IMR-90 (cell line): ENCODE data around the gene GATAD2A. TPM values are rescaled to one million over a fixed set of nuclear protein-coding genes. Genes with fewer than 3 reads are reported as not detected.

Experiments
- ATAC-seq: fragments of 200-7000 bp; cut with Tn5 transposase; 2 replicates; pipeline ENCODE4 v1.9.1; 2020; ENCODE audit warnings: low read depth, mild to moderate bottlenecking, moderate library complexity
- BruUV-seq: library from RNA; stranded (reverse); fragments of 400-500 nt; replicated peaks from 2 replicates; lab custom pipeline; 2021; lab: Mats Ljungman, UMichigan
- CTCF ChIA-PET: fragments of 300-600 bp; formaldehyde crosslinking; extraction: SDS; loops from one replicate; lab custom pipeline; 2021; ENCODE audit warnings: antibody characterized with exemption; lab: Yijun Ruan, JAX
- POLR2A ChIA-PET: fragments of 300-600 bp; sonication (Branson Sonifier 250); formaldehyde crosslinking; loops from one replicate; lab custom pipeline; 2022; ENCODE audit warnings: antibody characterized with exemption; ENCODE audit not compliant: unreplicated experiment; lab: Charles Lee
- DNase-seq: peaks from one replicate; pipeline ENCODE4 v3.0.0; 2013
- H2AFZ ChIP-seq: replicated peaks from 2 replicates; pipeline ENCODE3; 2013; ENCODE audit warnings: low read length, mild to moderate bottlenecking; ENCODE audit not compliant: poor library complexity
- H2AK5ac ChIP-seq: 2 replicates; pipeline ENCODE4 v1.6.1; 2013; ENCODE audit warnings: low read depth, low read length, inconsistent platforms
- H2AK9ac ChIP-seq: replicated peaks from 2 replicates; pipeline ENCODE3; 2013; ENCODE audit warnings: mild to moderate bottlenecking, low read depth, low read length, moderate library complexity; ENCODE audit not compliant: poor library complexity
- H2BK120ac ChIP-seq: 2 replicates; pipeline ENCODE4 v1.6.1; 2013; ENCODE audit warnings: low read depth, low read length, inconsistent platforms
- H2BK15ac ChIP-seq: 3 replicates; pipeline ENCODE4 v1.6.1; 2013; ENCODE audit warnings: low read depth, low read length, inconsistent platforms
- H2BK20ac ChIP-seq: 2 replicates; pipeline ENCODE4 v1.6.1; 2013; ENCODE audit warnings: low read depth, mild to moderate bottlenecking, inconsistent platforms, low read length, moderate library complexity
- H2BK5ac ChIP-seq: 2 replicates; pipeline ENCODE4 v1.6.1; 2013; ENCODE audit warnings: mild to moderate bottlenecking, low read depth, low read length, inconsistent platforms; ENCODE audit not compliant: poor library complexity, severe bottlenecking
- H3K14ac ChIP-seq: replicated peaks from 2 replicates; pipeline ENCODE4 v1.6.1; 2013; ENCODE audit warnings: low read depth, low read length, inconsistent platforms
- H3K18ac ChIP-seq: 2 replicates; pipeline ENCODE4 v1.6.1; 2013; ENCODE audit warnings: low read depth, low read length, control low read depth
- H3K23ac ChIP-seq: 2 replicates; pipeline ENCODE4 v1.6.1; 2013; ENCODE audit warnings: low read depth, low read length, inconsistent platforms
- H3K27ac ChIP-seq: 2 replicates; pipeline ENCODE4 v1.5.1; 2013; ENCODE audit warnings: mild to moderate bottlenecking, control low read depth, low read length; ENCODE audit not compliant: insufficient read depth
- H3K27me3 ChIP-seq: 2 replicates; pipeline ENCODE4 v1.6.1; 2013; ENCODE audit warnings: low read length; ENCODE audit not compliant: control insufficient read depth, insufficient read depth
- H3K36me3 ChIP-seq: 2 replicates; pipeline ENCODE4 v1.6.1; 2013; ENCODE audit warnings: low read length, mixed read lengths; ENCODE audit not compliant: control insufficient read depth, insufficient read depth
- H3K4ac ChIP-seq: 2 replicates; pipeline ENCODE4 v1.6.1; 2013; ENCODE audit warnings: low read depth, low read length, inconsistent platforms
- H3K4me1 ChIP-seq: 2 replicates; pipeline ENCODE4 v1.6.1; 2013; ENCODE audit warnings: low read length, mixed read lengths; ENCODE audit not compliant: control insufficient read depth, insufficient read depth
- H3K4me2 ChIP-seq: 2 replicates; pipeline ENCODE4 v1.6.1; 2013; ENCODE audit warnings: low read depth, mild to moderate bottlenecking, control low read depth, low read length, moderate library complexity
- H3K4me3 ChIP-seq: 2 replicates; pipeline ENCODE4 v1.5.1; 2013; ENCODE audit warnings: low read depth, mild to moderate bottlenecking, control low read depth, low read length, moderate library complexity; ENCODE audit not compliant: insufficient read depth
- H3K56ac ChIP-seq: 2 replicates; pipeline ENCODE4 v1.6.1; 2013; ENCODE audit warnings: low read length, inconsistent platforms; ENCODE audit not compliant: insufficient read depth; ENCODE audit errors: extremely low read depth
- H3K79me1 ChIP-seq, 2 experiments: 2 replicates each; pipeline ENCODE4 v1.6.1; 2013; ENCODE audit warnings: low read length in 2 of 2, inconsistent platforms in 1 of 2, low read depth in 1 of 2
- H3K9ac ChIP-seq: 2 replicates; pipeline ENCODE4 v1.6.1; 2013; ENCODE audit warnings: low read depth, low read length, control low read depth
- H3K9me1 ChIP-seq: 2 replicates; pipeline ENCODE4 v1.6.1; 2013; ENCODE audit warnings: low read length, inconsistent platforms; ENCODE audit not compliant: insufficient read depth
- H3K9me3 ChIP-seq: 2 replicates; pipeline ENCODE4 v1.6.1; 2013; ENCODE audit warnings: low read length; ENCODE audit not compliant: control insufficient read depth, insufficient read depth
- H4K20me1 ChIP-seq: 2 replicates; pipeline ENCODE4 v1.6.1; 2013; ENCODE audit warnings: low read length, inconsistent platforms; ENCODE audit not compliant: insufficient read depth
- H4K5ac ChIP-seq: 2 replicates; pipeline ENCODE4 v1.6.1; 2013; ENCODE audit warnings: mild to moderate bottlenecking, low read depth, low read length, control low read depth
- H4K8ac ChIP-seq, 2 experiments: 2 replicates each; pipeline ENCODE4 v1.6.1; 2013; ENCODE audit warnings: low read depth in 2 of 2, low read length in 2 of 2, control low read depth in 1 of 2, inconsistent platforms in 1 of 2
- H4K91ac ChIP-seq: 2 replicates; pipeline ENCODE4 v1.6.1; 2013; ENCODE audit warnings: low read depth, low read length, inconsistent platforms; ENCODE audit not compliant: insufficient read depth
- BHLHE40 ChIP-seq: fragments of 150-350 bp; IDR thresholded peaks from 2 replicates; pipeline ENCODE4 v1.6.1; 2016; ENCODE audit warnings: mild to moderate bottlenecking, low read depth, low read length
- CEBPB ChIP-seq: IDR thresholded peaks from 2 replicates; pipeline ENCODE4 v1.6.1; 2012; ENCODE audit warnings: low read depth, low read length, improper control_type of control experiment
- FOS ChIP-seq: fragments of 150-350 bp; IDR thresholded peaks from 2 replicates; pipeline ENCODE4 v1.6.1; 2016; ENCODE audit warnings: low read depth, low read length
- MAFK ChIP-seq: IDR thresholded peaks from 2 replicates; pipeline ENCODE4 v1.6.1; 2012; ENCODE audit warnings: low read depth, low read length, improper control_type of control experiment
- MXI1 ChIP-seq: IDR thresholded peaks from 2 replicates; pipeline ENCODE4 v1.6.1; 2012; ENCODE audit warnings: low read depth, mild to moderate bottlenecking, low read length, moderate library complexity, borderline replicate concordance
- POLR2A ChIP-seq: IDR thresholded peaks from 2 replicates; pipeline ENCODE4 v1.6.1; 2012; ENCODE audit warnings: mild to moderate bottlenecking, low read depth, low read length
- RCOR1 ChIP-seq: IDR thresholded peaks from 2 replicates; pipeline ENCODE4 v1.6.1; 2012; ENCODE audit warnings: mild to moderate bottlenecking, low read length, improper control_type of control experiment; ENCODE audit not compliant: insufficient replicate concordance
- SMC3 ChIP-seq: fragments of 150-350 bp; IDR thresholded peaks from 2 replicates; pipeline ENCODE4 v1.6.1; 2016; ENCODE audit warnings: low read depth, mild to moderate bottlenecking, antibody characterized with exemption, low read length, moderate library complexity
- WGBS, 2 experiments: methylation state at CpG; one replicate each; pipeline versions ENCODE4 v1.1.5 to v1.1.7; 2013; ENCODE audit warnings: missing lambda C conversion rate in 2 of 2; ENCODE audit not compliant: insufficient read length in 1 of 2; ENCODE audit errors: extremely low coverage in 2 of 2; 5-methylcytosine and 5-hydroxymethylcytosine counted together
- dilution Hi-C: fragments of 300-500 bp; cut with HindIII; formaldehyde crosslinking; loops from one replicate; pipeline ENCODE4 v1.14.3; 2018; ENCODE audit warnings: low sequenced_read_pairs; ENCODE audit not compliant: unreplicated experiment
- in situ Hi-C: fragments of 300-500 bp; cut with MboI; formaldehyde crosslinking; loops from 3 replicates; pipeline ENCODE4 v1.14.3; 2019; ENCODE audit warnings: low sequenced_read_pairs, inconsistent platforms, mixed read lengths
- intact Hi-C: fragments of 100-400 bp; cut with micrococcal nuclease; formaldehyde crosslinking; loops from 2 replicates; pipeline ENCODE4 v1.10.0; 2022
- polyA plus RNA-seq, 3 experiments: library from polyadenylated mRNA; depleted of rRNA; stranded (reverse); fragments of >200 nt; gene quantifications; 2 replicates each; pipeline ENCODE4 v1.2.3, GENCODE V29; 2012; ENCODE audit warnings: low replicate concordance in 1 of 3
- total RNA-seq: library from RNA; depleted of rRNA; stranded (reverse); fragments of >200 nt; gene quantifications from 2 replicates; pipeline ENCODE4 v1.2.3, GENCODE V29; 2012
- TF ChIP-seq, protein P1 (sequence below): fragments of 150-350 bp; IDR thresholded peaks from 2 replicates; pipeline ENCODE4 v1.6.1; 2016; ENCODE audit warnings: low read depth, mild to moderate bottlenecking, low read length, moderate library complexity, borderline replicate concordance

GATAD2A gene
- total and polyA plus RNA-seq, 2 of the 4 experiments (the other 2 are of a cell fraction) = 23.5 to 33.2 TPM

DNA sequence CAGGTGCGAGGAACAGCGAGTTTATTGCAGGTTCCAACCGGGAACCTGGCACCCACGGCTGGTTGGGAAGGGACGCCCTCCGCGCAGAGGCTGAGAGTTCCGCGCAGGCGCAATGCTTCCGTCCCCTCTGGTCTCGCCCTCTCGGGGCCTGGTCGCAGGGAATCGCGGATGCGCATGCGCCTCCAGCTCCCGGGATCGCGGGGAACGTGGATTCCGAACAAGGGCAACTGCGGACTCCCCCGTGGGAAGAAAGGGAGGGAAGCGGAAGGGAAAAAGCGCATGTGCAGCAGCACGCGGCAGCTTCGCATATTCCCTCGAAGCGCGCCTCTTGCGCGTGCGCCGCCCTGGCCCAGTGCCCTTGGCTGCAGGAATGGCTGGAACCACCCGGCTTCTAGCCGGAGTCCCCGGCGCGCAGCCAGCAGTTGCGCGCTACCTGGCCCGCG is 108.8 kb downstream of the GATAD2A start:
- Histone ChIP-seq H3K4me1 (peaks cover 5% of the 10 kb centered on the region; the same call in 1 of the 2 replicates), H2BK5ac (no peak overlapping the region), H3K56ac (no peak overlapping the region), H3K4me3 (no peak overlapping the region), H3K27me3 (no peaks in the 10 kb centered on the region), H3K9me3 (0 out of 2 replicates have a peak, but pooled peaks cover 3% of the 10 kb centered on the region), H4K8ac (no peak overlapping the region), H2BK20ac (no peak overlapping the region), H4K20me1 (no peaks in the 10 kb centered on the region), H3K4me2 (no peak overlapping the region), H4K91ac (no peak overlapping the region), H2BK15ac (no peak overlapping the region), H2AK5ac (no peak overlapping the region), H3K9me1 (peaks cover 5% of the 10 kb centered on the region; the same call in 1 of the 2 replicates), H3K36me3 (peaks cover 3% of the 10 kb centered on the region), H2AK9ac (no peak overlapping the region), H3K9ac (no peak overlapping the region), H3K27ac (no peak overlapping the region), H3K14ac (no peak overlapping the region), H3K18ac (no peak overlapping the region), H3K4ac (no peak overlapping the region), H2AFZ (peak overlapping the region; percentile 67), H2BK120ac (no peak overlapping the region), H3K79me1 (peaks cover 13 to 42% of the 10 kb centered on the region in 2 experiments), H4K5ac (no peak overlapping the region), H3K23ac (no peak overlapping the region)
- intact Hi-C loops (no loop called here), in situ Hi-C loops (no loop called here), dilution Hi-C loops (no loop called here)
- CTCF ChIA-PET = no interaction called here
- POLR2A ChIA-PET = no interaction called here
- 45% methylated on average over 39 of the region's 46 CpGs; no CpG with 5 or more reads in 1 of the 2 experiments for WGBS, 2 experiments
- BruUV-seq = no TSS peak
- TF ChIP-seq SMC3 (no peak), BHLHE40 (no peak), POLR2A (no peak), MAFK (no peak), RCOR1 (no peak), CEBPB (no peak), FOS (no peak), MXI1 (no peak)
- TF ChIP-seq, protein P1, sequence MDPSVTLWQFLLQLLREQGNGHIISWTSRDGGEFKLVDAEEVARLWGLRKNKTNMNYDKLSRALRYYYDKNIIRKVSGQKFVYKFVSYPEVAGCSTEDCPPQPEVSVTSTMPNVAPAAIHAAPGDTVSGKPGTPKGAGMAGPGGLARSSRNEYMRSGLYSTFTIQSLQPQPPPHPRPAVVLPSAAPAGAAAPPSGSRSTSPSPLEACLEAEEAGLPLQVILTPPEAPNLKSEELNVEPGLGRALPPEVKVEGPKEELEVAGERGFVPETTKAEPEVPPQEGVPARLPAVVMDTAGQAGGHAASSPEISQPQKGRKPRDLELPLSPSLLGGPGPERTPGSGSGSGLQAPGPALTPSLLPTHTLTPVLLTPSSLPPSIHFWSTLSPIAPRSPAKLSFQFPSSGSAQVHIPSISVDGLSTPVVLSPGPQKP = no peak
- ATAC-seq = no peak
- DNase-seq = no peak
